Neural progenitor cell (in vitro differentiated cells): ENCODE results near the gene CTDNEP1.

ENCODE experiments used
- EZH2 ChIP-seq: fragments of 200-600 bp; sonication (generic); IDR thresholded peaks from 2 replicates; pipeline ENCODE4 v1.6.1; 2017; ENCODE audit warnings: antibody characterized with exemption, mild to moderate bottlenecking, moderate library complexity
- EZH2phosphoT487 ChIP-seq: fragments of 200-600 bp; sonication (generic); IDR thresholded peaks from 2 replicates; pipeline ENCODE4 v1.6.1; 2017; ENCODE audit warnings: antibody characterized with exemption
- TF ChIP-seq, protein P1 (sequence below): fragments of 200-600 bp; sonication (generic); IDR thresholded peaks from 2 replicates; pipeline ENCODE4 v1.5.1; 2017; ENCODE audit warnings: antibody characterized with exemption, mild to moderate bottlenecking

DNA sequence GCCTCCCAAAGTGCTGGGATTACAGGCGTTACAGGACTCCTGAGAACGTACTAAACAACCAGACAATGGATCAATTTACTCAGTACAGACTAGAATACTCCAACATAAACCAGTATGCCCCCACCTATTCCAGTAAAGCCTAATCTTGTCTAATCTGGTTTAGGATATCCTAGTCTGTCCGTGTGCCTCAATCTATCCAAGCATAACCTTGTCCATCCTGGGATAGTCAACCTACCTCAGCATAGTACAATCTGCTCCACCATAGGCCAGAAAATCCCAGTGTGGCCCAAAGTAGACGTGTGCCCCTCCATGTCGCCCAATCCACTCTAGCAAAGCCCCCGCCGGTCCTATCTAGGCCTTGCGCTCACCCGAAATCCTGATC, 17.8 kb downstream of the CTDNEP1 start:
- TF ChIP-seq EZH2 (no peak), EZH2phosphoT487 (no peak)
- TF ChIP-seq, protein P1, sequence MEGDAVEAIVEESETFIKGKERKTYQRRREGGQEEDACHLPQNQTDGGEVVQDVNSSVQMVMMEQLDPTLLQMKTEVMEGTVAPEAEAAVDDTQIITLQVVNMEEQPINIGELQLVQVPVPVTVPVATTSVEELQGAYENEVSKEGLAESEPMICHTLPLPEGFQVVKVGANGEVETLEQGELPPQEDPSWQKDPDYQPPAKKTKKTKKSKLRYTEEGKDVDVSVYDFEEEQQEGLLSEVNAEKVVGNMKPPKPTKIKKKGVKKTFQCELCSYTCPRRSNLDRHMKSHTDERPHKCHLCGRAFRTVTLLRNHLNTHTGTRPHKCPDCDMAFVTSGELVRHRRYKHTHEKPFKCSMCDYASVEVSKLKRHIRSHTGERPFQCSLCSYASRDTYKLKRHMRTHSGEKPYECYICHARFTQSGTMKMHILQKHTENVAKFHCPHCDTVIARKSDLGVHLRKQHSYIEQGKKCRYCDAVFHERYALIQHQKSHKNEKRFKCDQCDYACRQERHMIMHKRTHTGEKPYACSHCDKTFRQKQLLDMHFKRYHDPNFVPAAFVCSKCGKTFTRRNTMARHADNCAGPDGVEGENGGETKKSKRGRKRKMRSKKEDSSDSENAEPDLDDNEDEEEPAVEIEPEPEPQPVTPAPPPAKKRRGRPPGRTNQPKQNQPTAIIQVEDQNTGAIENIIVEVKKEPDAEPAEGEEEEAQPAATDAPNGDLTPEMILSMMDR = no peak
